ENCODE results near the gene FMNL3. TPM values are rescaled to one million over a fixed set of nuclear protein-coding genes. Genes with fewer than 3 reads are reported as not detected.

Gene FMNL3
- total RNA-seq, 1 experiment from 2014 or later: 5.6 TPM

DNA sequence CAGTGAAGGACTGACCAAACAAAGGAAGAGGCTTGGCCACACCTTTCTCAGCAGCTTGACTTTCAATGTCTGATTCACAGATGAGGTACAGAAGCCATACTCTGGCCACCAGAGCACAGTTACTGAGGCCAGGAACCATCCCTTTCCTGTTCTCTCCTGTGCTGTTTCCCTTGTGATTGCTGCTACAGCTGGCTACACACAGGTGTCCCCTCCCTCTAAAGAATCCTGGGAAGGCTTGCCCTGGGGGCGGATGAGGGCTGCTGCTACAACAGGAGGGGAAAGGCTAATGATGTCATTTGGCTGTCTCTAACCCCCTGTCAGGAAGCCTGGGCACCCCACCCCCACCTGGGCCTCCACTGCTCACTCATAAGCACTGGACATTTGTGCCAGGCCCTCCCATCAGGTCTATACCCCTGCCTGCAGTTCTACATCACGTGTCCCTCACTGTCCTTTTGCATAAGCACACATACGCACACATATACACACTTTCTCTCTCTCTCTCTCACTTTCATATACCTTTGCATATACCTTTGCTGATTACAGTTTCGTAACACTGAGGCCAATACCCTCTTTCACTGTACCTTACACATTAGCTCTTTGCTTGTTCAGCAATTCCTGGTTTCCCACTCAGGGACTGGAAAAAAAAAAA, 42.5 kb downstream of the FMNL3 start:
- no peak overlapping the region for H3K4me2 ChIP-seq
- DNase-seq: no peak
- H3K79me2 ChIP-seq (ENCODE audit: low read depth): no peaks in the 10 kb centered on the region
- H3K4me1 ChIP-seq (replicated peaks; ENCODE audit: insufficient read depth): no peaks in the 10 kb centered on the region
- H3K4me3 ChIP-seq: no peak overlapping the region
- POLR2A ChIA-PET (ENCODE audit: unreplicated experiment): interaction anchor here (0.6 kb wide), 1 partner anchor 491 kb away, joined by 15 read pairs; no protein-coding TSS in a partner anchor
- no peak overlapping the region for H2AFZ ChIP-seq
- no peaks in the 10 kb centered on the region for H3F3A ChIP-seq (ENCODE audit: insufficient read depth, low read depth)
- intact Hi-C loops (cut with micrococcal nuclease; ENCODE audit: unreplicated experiment): no loop called here
- H4K20me1 ChIP-seq (ENCODE audit: insufficient read depth): no peaks in the 10 kb centered on the region
- no peaks in the 10 kb centered on the region for H3K9me3 ChIP-seq (ENCODE audit: insufficient read depth, low read depth)
- H3K9me2 ChIP-seq (ENCODE audit: insufficient read depth): no peaks in the 10 kb centered on the region
- BruUV-seq (replicated peaks): no TSS peak
- CTCF ChIA-PET: interaction anchor here (0.6 to 0.8 kb wide), 3 partner anchors 20 to 64 kb away, joined by 3 to 5 read pairs (median 3); no protein-coding TSS in a partner anchor
- H3K27ac ChIP-seq: no peak overlapping the region
- H3K27me3 ChIP-seq (ENCODE audit: insufficient read depth, low read depth): no peaks in the 10 kb centered on the region
- TF ChIP-seq, protein P1, sequence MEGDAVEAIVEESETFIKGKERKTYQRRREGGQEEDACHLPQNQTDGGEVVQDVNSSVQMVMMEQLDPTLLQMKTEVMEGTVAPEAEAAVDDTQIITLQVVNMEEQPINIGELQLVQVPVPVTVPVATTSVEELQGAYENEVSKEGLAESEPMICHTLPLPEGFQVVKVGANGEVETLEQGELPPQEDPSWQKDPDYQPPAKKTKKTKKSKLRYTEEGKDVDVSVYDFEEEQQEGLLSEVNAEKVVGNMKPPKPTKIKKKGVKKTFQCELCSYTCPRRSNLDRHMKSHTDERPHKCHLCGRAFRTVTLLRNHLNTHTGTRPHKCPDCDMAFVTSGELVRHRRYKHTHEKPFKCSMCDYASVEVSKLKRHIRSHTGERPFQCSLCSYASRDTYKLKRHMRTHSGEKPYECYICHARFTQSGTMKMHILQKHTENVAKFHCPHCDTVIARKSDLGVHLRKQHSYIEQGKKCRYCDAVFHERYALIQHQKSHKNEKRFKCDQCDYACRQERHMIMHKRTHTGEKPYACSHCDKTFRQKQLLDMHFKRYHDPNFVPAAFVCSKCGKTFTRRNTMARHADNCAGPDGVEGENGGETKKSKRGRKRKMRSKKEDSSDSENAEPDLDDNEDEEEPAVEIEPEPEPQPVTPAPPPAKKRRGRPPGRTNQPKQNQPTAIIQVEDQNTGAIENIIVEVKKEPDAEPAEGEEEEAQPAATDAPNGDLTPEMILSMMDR (conservative IDR thresholded peaks at IDR 0.05): no peak
- no peak for TF ChIP-seq EZH2 (IDR thresholded peaks at IDR 0.05; ENCODE audit: low read depth)
- no peaks in the 10 kb centered on the region for H3K36me3 ChIP-seq (ENCODE audit: low read depth)

DNA sequence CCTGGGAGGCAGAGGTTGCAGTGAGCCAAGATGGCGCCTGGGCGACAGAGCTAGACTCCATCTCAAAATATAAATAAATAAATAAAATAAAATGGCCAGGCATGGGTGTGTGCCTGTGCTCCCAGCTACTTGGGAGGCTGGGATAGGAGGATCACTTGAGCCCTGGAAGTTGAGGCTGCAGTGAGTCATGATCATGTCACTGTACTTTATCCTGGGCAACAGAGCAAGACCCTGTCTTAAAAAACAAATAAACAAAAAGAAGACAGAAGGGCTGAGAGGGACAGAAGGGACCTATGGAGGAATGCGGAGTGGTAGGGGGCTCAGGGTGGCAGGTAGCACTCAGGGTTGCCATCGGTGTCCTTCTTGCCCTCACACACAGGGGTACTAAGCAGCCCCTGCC, 43.0 kb downstream of the FMNL3 start:
- DNase-seq: no peak
- Histone ChIP-seq H3K79me2 (ENCODE audit: low read depth) (no peaks in the 10 kb centered on the region), H3K4me1 (replicated peaks; ENCODE audit: insufficient read depth) (no peaks in the 10 kb centered on the region), H3K4me2 (no peak overlapping the region), H3K27me3 (ENCODE audit: insufficient read depth, low read depth) (no peaks in the 10 kb centered on the region), H4K20me1 (ENCODE audit: insufficient read depth) (no peaks in the 10 kb centered on the region), H3F3A (ENCODE audit: insufficient read depth, low read depth) (no peaks in the 10 kb centered on the region), H3K9me2 (ENCODE audit: insufficient read depth) (no peaks in the 10 kb centered on the region), H2AFZ (no peak overlapping the region), H3K36me3 (ENCODE audit: low read depth) (no peaks in the 10 kb centered on the region), H3K4me3 (no peak overlapping the region), H3K27ac (no peak overlapping the region), H3K9me3 (ENCODE audit: insufficient read depth, low read depth) (no peaks in the 10 kb centered on the region)
- ChIA-PET POLR2A (ENCODE audit: unreplicated experiment) (no interaction called here), CTCF (no interaction called here)
- TF ChIP-seq, protein P1 (conservative IDR thresholded peaks at IDR 0.05): no peak
- no peak for TF ChIP-seq EZH2 (IDR thresholded peaks at IDR 0.05; ENCODE audit: low read depth)
- intact Hi-C loops (cut with micrococcal nuclease; ENCODE audit: unreplicated experiment): no loop called here
- BruUV-seq (replicated peaks): no TSS peak

DNA sequence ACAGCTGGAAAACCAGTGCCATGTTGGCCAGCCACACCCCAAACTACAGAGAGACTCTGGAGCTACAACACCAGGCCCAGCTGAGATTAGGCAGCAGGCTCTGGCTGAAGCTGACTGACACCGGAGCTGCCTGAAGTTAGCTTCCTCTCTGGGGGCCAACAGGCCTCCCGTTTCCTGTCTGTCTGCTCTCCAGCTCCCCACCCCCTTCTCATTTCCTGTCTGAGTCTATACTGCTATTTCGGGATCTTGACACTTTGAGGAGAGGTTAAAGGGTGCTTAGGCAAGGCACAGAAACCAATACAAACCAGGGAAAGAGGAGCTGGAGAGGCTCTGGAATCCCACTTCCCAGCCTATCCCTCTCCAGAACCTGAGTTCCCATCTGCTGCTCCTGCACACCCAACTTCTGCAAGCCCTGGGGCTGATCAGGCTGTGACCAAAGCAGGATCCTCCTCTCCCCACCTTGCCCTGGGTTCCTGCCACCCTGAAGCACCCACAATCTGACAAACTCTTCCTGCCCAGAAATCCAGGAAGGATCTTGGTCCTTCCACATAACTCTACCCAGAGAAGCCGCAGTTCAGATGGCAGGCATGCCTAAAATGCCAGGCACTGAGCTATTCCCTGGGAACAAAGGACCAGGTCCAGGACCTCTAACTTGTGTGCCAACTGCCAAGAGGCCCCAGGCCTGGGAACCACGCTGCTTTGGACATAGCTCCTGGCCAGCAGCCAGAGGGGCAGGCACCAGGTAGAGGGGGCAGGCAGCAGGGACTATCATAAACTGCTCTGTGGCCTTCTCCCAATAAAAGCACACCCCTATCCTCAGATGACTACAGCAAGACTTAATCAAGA, 44.0 kb downstream of the FMNL3 start:
- no peak overlapping the region for H3K27ac ChIP-seq
- POLR2A ChIA-PET (ENCODE audit: unreplicated experiment): interaction anchor here (0.6 kb wide), 2 partner anchors 78 to 79 kb away, joined by 3 to 4 read pairs; no protein-coding TSS in a partner anchor

More for the DNA sequence above, 44.0 kb downstream of the FMNL3 start:
- Histone ChIP-seq H4K20me1 (ENCODE audit: insufficient read depth) (no peaks in the 10 kb centered on the region), H3K4me3 (no peak overlapping the region), H3K36me3 (ENCODE audit: low read depth) (no peaks in the 10 kb centered on the region), H3K4me1 (replicated peaks; ENCODE audit: insufficient read depth) (no peaks in the 10 kb centered on the region), H3K79me2 (ENCODE audit: low read depth) (no peaks in the 10 kb centered on the region), H3K9me3 (ENCODE audit: insufficient read depth, low read depth) (no peaks in the 10 kb centered on the region), H3K27me3 (ENCODE audit: insufficient read depth, low read depth) (no peaks in the 10 kb centered on the region), H3K9me2 (ENCODE audit: insufficient read depth) (no peaks in the 10 kb centered on the region), H3F3A (ENCODE audit: insufficient read depth, low read depth) (no peaks in the 10 kb centered on the region), H3K4me2 (no peak overlapping the region), H2AFZ (no peak overlapping the region)
- DNase-seq: no peak
- CTCF ChIA-PET: interaction anchor here (0.7 to 1.1 kb wide), 2 partner anchors 18 to 40 kb away, joined by 3 to 5 read pairs; no protein-coding TSS in a partner anchor
- intact Hi-C loops (cut with micrococcal nuclease; ENCODE audit: unreplicated experiment): no loop called here
- TF ChIP-seq, protein P1 (conservative IDR thresholded peaks at IDR 0.05): no peak
- no peak for TF ChIP-seq EZH2 (IDR thresholded peaks at IDR 0.05; ENCODE audit: low read depth)
- BruUV-seq (replicated peaks): no TSS peak
